GM11168 (cell line): Measurements from ENCODE around the gene MYO18A.

Experiments
- in situ Hi-C: fragments of 300-500 bp; cut with MboI; formaldehyde crosslinking; loops from one replicate; pipeline ENCODE4 v1.12.0; 2022; ENCODE audit warnings: low sequenced_read_pairs; ENCODE audit not compliant: unreplicated experiment

MYO18A gene

GRCh38 chr17:29068818-29069217, 111.4 kb downstream of the MYO18A start:
- in situ Hi-C loops: no loop called here

- in situ Hi-C loops: no loop called here
These were observed 113.6 kb downstream of the MYO18A start for GRCh38 chr17:29066606-29067005.

- in situ Hi-C loops: no loop called here
These were observed 114.2 kb downstream of the MYO18A start for GRCh38 chr17:29066047-29066446.

GRCh38 chr17:29063992-29064391, 116.2 kb downstream of the MYO18A start:
- in situ Hi-C loops: no loop called here

- in situ Hi-C loops: no loop called here
These were observed 118.0 kb downstream of the MYO18A start for GRCh38 chr17:29062215-29062614.

GRCh38 chr17:29061036-29061435, 119.2 kb downstream of the MYO18A start:
- in situ Hi-C loops: no loop called here

- in situ Hi-C loops: no loop called here
These were observed 119.7 kb downstream of the MYO18A start for GRCh38 chr17:29060475-29060874.

GRCh38 chr17:29059281-29059680, 120.9 kb downstream of the MYO18A start:
- in situ Hi-C loops: no loop called here

GRCh38 chr17:29058391-29058790, 121.8 kb downstream of the MYO18A start:
- in situ Hi-C loops: no loop called here

GRCh38 chr17:29057361-29057760, 122.8 kb downstream of the MYO18A start:
- in situ Hi-C loops: no loop called here

- in situ Hi-C loops: no loop called here
These were observed 125.4 kb downstream of the MYO18A start for GRCh38 chr17:29054835-29055234.

- in situ Hi-C loops: no loop called here
These were observed 128.5 kb downstream of the MYO18A start for GRCh38 chr17:29051731-29052130.

GRCh38 chr17:29051194-29051593, 129.0 kb downstream of the MYO18A start:
- in situ Hi-C loops: no loop called here

GRCh38 chr17:29050176-29050575, 130.0 kb downstream of the MYO18A start:
- in situ Hi-C loops: no loop called here

- in situ Hi-C loops: no loop called here
These were observed 130.6 kb downstream of the MYO18A start for GRCh38 chr17:29049541-29050145.

GRCh38 chr17:29048440-29049368, 131.5 kb downstream of the MYO18A start:
- in situ Hi-C loops: no loop called here

GRCh38 chr17:29046473-29046839, 133.7 kb downstream of the MYO18A start:
- in situ Hi-C loops: no loop called here

GRCh38 chr17:29045734-29046472, 134.3 kb downstream of the MYO18A start:
- in situ Hi-C loops: no loop called here

- in situ Hi-C loops: no loop called here
These were observed 135.2 kb downstream of the MYO18A start for GRCh38 chr17:29045026-29045425.

GRCh38 chr17:29043539-29044145, 136.6 kb downstream of the MYO18A start:
- in situ Hi-C loops: no loop called here
